Measurements from ENCODE around the gene PIGS.
A peak's percentile ranks its signal among the peaks of the same experiment; 100 is the strongest.

The PIGS gene

GRCh38 chr17:28518132-28518531 lies 53.2 kb downstream of the PIGS start:
- no peak overlapping the region for H2AFZ ChIP-seq (ENCODE audit: low read length)
- no CpG with 5 or more reads among the region's 6 CpGs for WGBS, 2 donors (ENCODE audit: extremely low coverage in 2 of 2, insufficient read length in 2 of 2, insufficient replicate concordance in 1 of 2)
- no peaks in the 10 kb centered on the region for H3K79me1 ChIP-seq (ENCODE audit: low read depth, low read length)
- H3K4me1 ChIP-seq (ENCODE audit: control insufficient read depth in 2 of 2, insufficient read depth in 1 of 2, low read depth in 1 of 2, low read length in 2 of 2): peaks cover 0 to 9% of the 10 kb centered on the region in 2 donors
- H2BK5ac ChIP-seq (ENCODE audit: low read length): no peak overlapping the region
- H3K9me3 ChIP-seq (replicated peaks in 1 of 2; ENCODE audit: control insufficient read depth in 2 of 2, insufficient read depth in 1 of 2, low read depth in 1 of 2, low read length in 2 of 2): peaks cover 0 to 6% of the 10 kb centered on the region in 2 donors
- no peak overlapping the region for H2AK5ac ChIP-seq (ENCODE audit: low read depth, low read length)
- no peak overlapping the region for H3K4me2 ChIP-seq (ENCODE audit: insufficient read depth, low read length, poor library complexity, severe bottlenecking)
- no peak overlapping the region for H3K4me3 ChIP-seq (ENCODE audit: low read length in 2 of 2)
- no peak overlapping the region for H4K8ac ChIP-seq (ENCODE audit: low read depth, low read length)
- H3K36me3 ChIP-seq (replicated peaks in 1 of 2; ENCODE audit: control insufficient read depth in 2 of 2, insufficient read depth in 2 of 2, low read length in 2 of 2): no peaks in the 10 kb centered on the region
- H2BK15ac ChIP-seq (ENCODE audit: low read length): no peak overlapping the region
- no peak overlapping the region for H2BK120ac ChIP-seq (ENCODE audit: low read depth, low read length)
- H3K14ac ChIP-seq (ENCODE audit: low read length): no peak overlapping the region
- no peak overlapping the region for H3K9ac ChIP-seq (ENCODE audit: low read depth, low read length, poor library complexity)
- peak overlapping the region; percentile 47 for H3K4ac ChIP-seq (ENCODE audit: low read length)
- no peak for DNase-seq (ENCODE audit: low spot score)
- H3K27ac ChIP-seq (replicated peaks; ENCODE audit: low read length): no peak overlapping the region
- no peak overlapping the region for H2BK12ac ChIP-seq (ENCODE audit: low read length)
- H3K27me3 ChIP-seq (ENCODE audit: control insufficient read depth in 3 of 3, insufficient read depth in 3 of 3, low read depth in 1 of 3, low read length in 3 of 3): peaks cover 0 to 47% (median 0%) of the 10 kb centered on the region in 3 experiments
- H4K91ac ChIP-seq (ENCODE audit: low read depth, low read length, poor library complexity): no peak overlapping the region
- H3K18ac ChIP-seq (ENCODE audit: low read length): no peak overlapping the region
- H3K23ac ChIP-seq (ENCODE audit: low read depth, low read length, poor library complexity): no peak overlapping the region

DNA sequence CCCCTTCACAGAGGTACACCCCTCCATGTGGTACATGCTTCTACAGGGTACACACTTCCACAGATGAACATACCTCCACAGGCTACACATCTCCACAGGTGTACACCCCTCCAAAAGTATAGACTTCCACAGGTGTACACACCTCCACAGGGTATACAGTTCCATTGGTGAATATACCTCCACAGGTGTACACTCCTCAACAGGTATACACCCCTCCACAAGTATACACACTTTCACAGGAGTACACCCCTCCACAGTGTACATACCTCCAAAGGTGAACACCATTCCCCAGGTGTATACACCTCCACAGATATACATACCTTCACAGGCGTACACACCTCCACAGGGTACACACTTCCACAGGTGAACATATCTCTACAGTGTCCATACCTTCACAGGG lies 55.8 kb downstream of the PIGS start:
- H4K8ac ChIP-seq (ENCODE audit: low read depth, low read length): no peak overlapping the region
- H3K27me3 ChIP-seq (ENCODE audit: control insufficient read depth in 3 of 3, insufficient read depth in 3 of 3, low read depth in 1 of 3, low read length in 3 of 3): peaks cover 0 to 42% (median 0%) of the 10 kb centered on the region in 3 experiments
- H2BK5ac ChIP-seq (ENCODE audit: low read length): no peak overlapping the region
- H3K4me3 ChIP-seq (ENCODE audit: low read length in 2 of 2): no peak overlapping the region
- no peak overlapping the region for H3K14ac ChIP-seq (ENCODE audit: low read length)
- H3K23ac ChIP-seq (ENCODE audit: low read depth, low read length, poor library complexity): no peak overlapping the region
- no peak overlapping the region for H2BK12ac ChIP-seq (ENCODE audit: low read length)
- H3K36me3 ChIP-seq (replicated peaks in 1 of 2; ENCODE audit: control insufficient read depth in 2 of 2, insufficient read depth in 2 of 2, low read length in 2 of 2): no peaks in the 10 kb centered on the region
- H3K27ac ChIP-seq (replicated peaks; ENCODE audit: low read length): no peak overlapping the region
- no CpG with 5 or more reads among the region's 1 CpG for WGBS, 2 donors (ENCODE audit: extremely low coverage in 2 of 2, insufficient read length in 2 of 2, insufficient replicate concordance in 1 of 2)
- H3K4me2 ChIP-seq (ENCODE audit: insufficient read depth, low read length, poor library complexity, severe bottlenecking): no peak overlapping the region
- no peak overlapping the region for H2BK120ac ChIP-seq (ENCODE audit: low read depth, low read length)
- no peak overlapping the region for H3K18ac ChIP-seq (ENCODE audit: low read length)
- no peak overlapping the region for H4K91ac ChIP-seq (ENCODE audit: low read depth, low read length, poor library complexity)
- no peaks in the 10 kb centered on the region for H3K4me1 ChIP-seq (ENCODE audit: control insufficient read depth in 2 of 2, insufficient read depth in 1 of 2, low read depth in 1 of 2, low read length in 2 of 2)
- no peak overlapping the region for H2BK15ac ChIP-seq (ENCODE audit: low read length)
- no peak overlapping the region for H3K9ac ChIP-seq (ENCODE audit: low read depth, low read length, poor library complexity)
- H3K79me1 ChIP-seq (ENCODE audit: low read depth, low read length): peaks cover under 1% of the 10 kb centered on the region
- H3K4ac ChIP-seq (ENCODE audit: low read length): no peak overlapping the region
- no peak overlapping the region for H2AFZ ChIP-seq (ENCODE audit: low read length)
- DNase-seq (ENCODE audit: low spot score): no peak
- peaks cover 0 to 6% of the 10 kb centered on the region in 2 donors for H3K9me3 ChIP-seq (replicated peaks in 1 of 2; ENCODE audit: control insufficient read depth in 2 of 2, insufficient read depth in 1 of 2, low read depth in 1 of 2, low read length in 2 of 2)
- no peak overlapping the region for H2AK5ac ChIP-seq (ENCODE audit: low read depth, low read length)

DNA sequence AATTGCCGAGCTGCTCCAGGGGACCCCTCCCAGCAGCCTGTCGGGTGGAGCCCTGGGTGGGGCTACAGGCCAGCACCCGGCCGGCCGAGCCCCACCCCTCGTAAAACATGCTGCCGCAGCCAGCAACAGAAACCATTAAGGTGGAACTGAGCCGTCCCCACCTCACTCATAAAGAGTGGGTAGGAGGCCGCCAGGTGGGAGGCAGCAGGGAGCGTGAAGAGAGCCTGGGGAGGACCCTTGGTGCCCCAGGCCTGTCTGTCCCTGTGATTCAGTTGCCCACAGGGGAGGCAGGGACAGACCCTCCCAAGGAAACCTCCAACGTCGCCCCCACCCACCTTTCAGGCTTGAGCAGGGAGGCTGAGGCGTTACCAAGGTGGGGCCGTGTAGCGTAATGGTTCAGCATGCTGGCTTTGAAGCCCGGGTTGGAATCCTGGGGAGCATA lies 56.7 kb downstream of the PIGS start:
- H3K23ac ChIP-seq (ENCODE audit: low read depth, low read length, poor library complexity): no peak overlapping the region
- peak overlapping the region; percentile 81 for H2AK5ac ChIP-seq (ENCODE audit: low read depth, low read length)
- no peak overlapping the region for H2AFZ ChIP-seq (ENCODE audit: low read length)
- peaks cover 3% of the 10 kb centered on the region for H3K79me1 ChIP-seq (ENCODE audit: low read depth, low read length)
- no peak overlapping the region for H2BK15ac ChIP-seq (ENCODE audit: low read length)
- H3K4me3 ChIP-seq (ENCODE audit: low read length in 2 of 2): no peak overlapping the region
- no peak overlapping the region for H4K8ac ChIP-seq (ENCODE audit: low read depth, low read length)
- no peaks in the 10 kb centered on the region for H3K4me1 ChIP-seq (ENCODE audit: control insufficient read depth in 2 of 2, insufficient read depth in 1 of 2, low read depth in 1 of 2, low read length in 2 of 2)
- no peak overlapping the region for H3K4ac ChIP-seq (ENCODE audit: low read length)
- no peak overlapping the region for H2BK12ac ChIP-seq (ENCODE audit: low read length)
- H3K9ac ChIP-seq (ENCODE audit: low read depth, low read length, poor library complexity): no peak overlapping the region
- peaks cover 0 to 6% of the 10 kb centered on the region in 2 donors for H3K9me3 ChIP-seq (replicated peaks in 1 of 2; ENCODE audit: control insufficient read depth in 2 of 2, insufficient read depth in 1 of 2, low read depth in 1 of 2, low read length in 2 of 2)
- no peak overlapping the region for H3K4me2 ChIP-seq (ENCODE audit: insufficient read depth, low read length, poor library complexity, severe bottlenecking)
- no peak overlapping the region for H2BK5ac ChIP-seq (ENCODE audit: low read length)
- no peak overlapping the region for H4K91ac ChIP-seq (ENCODE audit: low read depth, low read length, poor library complexity)
- DNase-seq (ENCODE audit: low spot score): no peak
- no peak overlapping the region for H2BK120ac ChIP-seq (ENCODE audit: low read depth, low read length)
- H3K27me3 ChIP-seq (ENCODE audit: control insufficient read depth in 3 of 3, insufficient read depth in 3 of 3, low read depth in 1 of 3, low read length in 3 of 3): peaks cover 0 to 44% (median 0%) of the 10 kb centered on the region in 3 experiments
- H3K27ac ChIP-seq (replicated peaks; ENCODE audit: low read length): no peak overlapping the region
- no peak overlapping the region for H3K18ac ChIP-seq (ENCODE audit: low read length)
- H3K36me3 ChIP-seq (replicated peaks in 1 of 2; ENCODE audit: control insufficient read depth in 2 of 2, insufficient read depth in 2 of 2, low read length in 2 of 2): no peaks in the 10 kb centered on the region
- no peak overlapping the region for H3K14ac ChIP-seq (ENCODE audit: low read length)
- no CpG with 5 or more reads among the region's 16 CpGs for WGBS, 2 donors (ENCODE audit: extremely low coverage in 2 of 2, insufficient read length in 2 of 2, insufficient replicate concordance in 1 of 2)

DNA sequence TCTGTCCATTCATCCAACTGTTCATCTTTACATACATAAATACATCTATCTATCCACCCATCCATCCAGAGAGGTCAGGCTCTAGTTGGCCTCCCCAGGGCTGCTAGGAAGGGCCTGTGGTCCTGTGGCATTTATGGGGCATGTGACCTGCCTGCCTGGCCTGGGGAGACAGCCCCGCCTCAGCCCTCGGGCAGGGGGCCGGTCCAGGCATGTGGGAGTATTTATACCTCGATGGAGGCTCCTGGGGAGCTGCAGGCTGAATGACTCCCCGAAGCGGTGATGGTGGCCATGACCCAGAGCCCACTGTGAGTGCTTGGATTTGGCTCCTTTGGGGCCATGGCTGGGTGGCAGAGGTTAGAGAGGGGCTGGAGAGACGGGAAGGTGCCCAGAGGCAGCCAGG lies 57.8 kb downstream of the PIGS start:
- no peak overlapping the region for H3K23ac ChIP-seq (ENCODE audit: low read depth, low read length, poor library complexity)
- H3K9me3 ChIP-seq (replicated peaks in 1 of 2; ENCODE audit: control insufficient read depth in 2 of 2, insufficient read depth in 1 of 2, low read depth in 1 of 2, low read length in 2 of 2): peaks cover 0 to 6% of the 10 kb centered on the region in 2 donors
- H3K27me3 ChIP-seq (ENCODE audit: control insufficient read depth in 3 of 3, insufficient read depth in 3 of 3, low read depth in 1 of 3, low read length in 3 of 3): peaks cover 0 to 49% (median 2%) of the 10 kb centered on the region in 3 experiments
- H3K4me3 ChIP-seq (ENCODE audit: low read length in 2 of 2): no peak overlapping the region
- no peak for DNase-seq (ENCODE audit: low spot score)
- no peak overlapping the region for H2AFZ ChIP-seq (ENCODE audit: low read length)
- no peaks in the 10 kb centered on the region for H3K36me3 ChIP-seq (replicated peaks in 1 of 2; ENCODE audit: control insufficient read depth in 2 of 2, insufficient read depth in 2 of 2, low read length in 2 of 2)
- H3K4me1 ChIP-seq (ENCODE audit: control insufficient read depth in 2 of 2, insufficient read depth in 1 of 2, low read depth in 1 of 2, low read length in 2 of 2): no peaks in the 10 kb centered on the region
- H2BK12ac ChIP-seq (ENCODE audit: low read length): no peak overlapping the region
- no peak overlapping the region for H3K4ac ChIP-seq (ENCODE audit: low read length)
- H4K91ac ChIP-seq (ENCODE audit: low read depth, low read length, poor library complexity): no peak overlapping the region
- H3K4me2 ChIP-seq (ENCODE audit: insufficient read depth, low read length, poor library complexity, severe bottlenecking): no peak overlapping the region
- H2BK5ac ChIP-seq (ENCODE audit: low read length): no peak overlapping the region
- no peak overlapping the region for H3K9ac ChIP-seq (ENCODE audit: low read depth, low read length, poor library complexity)
- no peak overlapping the region for H3K27ac ChIP-seq (replicated peaks; ENCODE audit: low read length)
- no peak overlapping the region for H2AK5ac ChIP-seq (ENCODE audit: low read depth, low read length)
- H2BK120ac ChIP-seq (ENCODE audit: low read depth, low read length): no peak overlapping the region
- H2BK15ac ChIP-seq (ENCODE audit: low read length): no peak overlapping the region
- peaks cover 3% of the 10 kb centered on the region for H3K79me1 ChIP-seq (ENCODE audit: low read depth, low read length)
- no peak overlapping the region for H4K8ac ChIP-seq (ENCODE audit: low read depth, low read length)
- no peak overlapping the region for H3K18ac ChIP-seq (ENCODE audit: low read length)
- no peak overlapping the region for H3K14ac ChIP-seq (ENCODE audit: low read length)
- WGBS, 2 donors (ENCODE audit: extremely low coverage in 2 of 2, insufficient read length in 2 of 2, insufficient replicate concordance in 1 of 2): no CpG with 5 or more reads among the region's 7 CpGs

All from neuronal stem cell (in vitro differentiated cells).